Measurements from ENCODE around the gene TBC1D20. TPM values are rescaled to one million over a fixed set of nuclear protein-coding genes. Genes with fewer than 3 reads are reported as not detected.

TBC1D20 gene
- total RNA-seq, 1 experiment from 2014 or later = 24.2 TPM

- TSS peak; percentile 14 for BruUV-seq (replicated peaks)
Observed at GRCh38 chr20:436476-436875, 25.9 kb downstream of the TBC1D20 start.

DNA sequence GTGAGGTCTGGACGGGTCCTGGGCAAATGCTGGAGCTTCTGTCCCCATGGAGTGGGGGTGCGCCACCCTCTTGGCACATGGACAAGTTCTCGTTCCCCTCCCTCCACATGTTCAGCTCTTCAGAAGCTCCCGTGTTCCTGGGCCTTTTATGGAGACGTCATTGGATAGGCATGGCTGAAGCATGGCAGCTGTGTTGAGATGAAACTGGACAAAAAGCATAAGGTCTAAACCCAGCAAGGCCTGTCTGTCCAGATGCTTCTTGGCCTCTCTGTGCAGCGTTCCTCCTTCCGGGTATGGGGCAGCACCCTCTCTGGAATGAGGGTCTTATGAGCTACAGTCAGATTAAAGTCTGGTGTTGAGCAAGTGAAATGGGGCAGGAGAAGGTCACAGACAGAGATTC lies 26.8 kb downstream of the TBC1D20 start:
- Histone ChIP-seq H3K9ac (ENCODE audit: low read length) (no peak overlapping the region), H3K4me3 (ENCODE audit: low read length) (no peak overlapping the region), H4K20me1 (ENCODE audit: low read length) (no peaks in the 10 kb centered on the region), H3K4me1 (ENCODE audit: insufficient read depth, low read length) (no peaks in the 10 kb centered on the region), H3K36me3 (ENCODE audit: low read depth, low read length) (peaks cover 34% of the 10 kb centered on the region), H3K9me2 (replicated peaks; ENCODE audit: low read length) (no peaks in the 10 kb centered on the region), H3K4me2 (ENCODE audit: low read length) (no peak overlapping the region), H3K27me3 (ENCODE audit: low read length) (no peaks in the 10 kb centered on the region), H3K9me3 (ENCODE audit: low read length) (no peaks in the 10 kb centered on the region), H3K79me2 (ENCODE audit: low read length) (no peaks in the 10 kb centered on the region), H3F3A (ENCODE audit: low read length, unreplicated experiment) (peaks cover 3% of the 10 kb centered on the region), H3K27ac (ENCODE audit: low read length) (no peak overlapping the region), H2AFZ (ENCODE audit: low read length) (no peak overlapping the region)
- DNase-seq = no peak
- POLR2A ChIA-PET (ENCODE audit: unreplicated experiment) = no interaction called here
- intact Hi-C loops (cut with micrococcal nuclease) = no loop called here
- TF ChIP-seq CTCF (conservative IDR thresholded peaks at IDR 0.05; ENCODE audit: low read depth, low read length) (no peak), EZH2 (IDR thresholded peaks at IDR 0.05; ENCODE audit: low read length, unreplicated experiment) (no peak), EZH2phosphoT487 (IDR thresholded peaks at IDR 0.05; ENCODE audit: borderline replicate concordance, low read length) (no peak)
- no peak for ATAC-seq
- CTCF ChIA-PET = no interaction called here
- BruUV-seq (replicated peaks) = no TSS peak

More at GRCh38 chr20:436476-436875, 25.9 kb downstream of the TBC1D20 start:
- H3K27ac ChIP-seq (ENCODE audit: low read length) = no peak overlapping the region
- TF ChIP-seq CTCF (conservative IDR thresholded peaks at IDR 0.05; ENCODE audit: low read depth, low read length) (no peak), EZH2 (IDR thresholded peaks at IDR 0.05; ENCODE audit: low read length, unreplicated experiment) (no peak), EZH2phosphoT487 (IDR thresholded peaks at IDR 0.05; ENCODE audit: borderline replicate concordance, low read length) (no peak)
- no peaks in the 10 kb centered on the region for H3K27me3 ChIP-seq (ENCODE audit: low read length)
- ChIA-PET CTCF (no interaction called here), POLR2A (ENCODE audit: unreplicated experiment) (no interaction called here)
- H3K9me3 ChIP-seq (ENCODE audit: low read length) = no peaks in the 10 kb centered on the region
- no peaks in the 10 kb centered on the region for H3K4me1 ChIP-seq (ENCODE audit: insufficient read depth, low read length)
- no peak overlapping the region for H3K4me3 ChIP-seq (ENCODE audit: low read length)
- H3K9me2 ChIP-seq (replicated peaks; ENCODE audit: low read length) = no peaks in the 10 kb centered on the region
- H3F3A ChIP-seq (ENCODE audit: low read length, unreplicated experiment) = no peaks in the 10 kb centered on the region
- no peaks in the 10 kb centered on the region for H4K20me1 ChIP-seq (ENCODE audit: low read length)
- no peak overlapping the region for H3K4me2 ChIP-seq (ENCODE audit: low read length)
- DNase-seq (no peak), ATAC-seq (no peak)
- intact Hi-C loops (cut with micrococcal nuclease) = loop anchor here (1.0 kb wide), 1 partner anchor 82 kb away; no protein-coding TSS in a partner anchor
- H2AFZ ChIP-seq (ENCODE audit: low read length) = no peak overlapping the region
- no peaks in the 10 kb centered on the region for H3K79me2 ChIP-seq (ENCODE audit: low read length)
- no peak overlapping the region for H3K9ac ChIP-seq (ENCODE audit: low read length)
- H3K36me3 ChIP-seq (ENCODE audit: low read depth, low read length) = peaks cover 42% of the 10 kb centered on the region

DNA sequence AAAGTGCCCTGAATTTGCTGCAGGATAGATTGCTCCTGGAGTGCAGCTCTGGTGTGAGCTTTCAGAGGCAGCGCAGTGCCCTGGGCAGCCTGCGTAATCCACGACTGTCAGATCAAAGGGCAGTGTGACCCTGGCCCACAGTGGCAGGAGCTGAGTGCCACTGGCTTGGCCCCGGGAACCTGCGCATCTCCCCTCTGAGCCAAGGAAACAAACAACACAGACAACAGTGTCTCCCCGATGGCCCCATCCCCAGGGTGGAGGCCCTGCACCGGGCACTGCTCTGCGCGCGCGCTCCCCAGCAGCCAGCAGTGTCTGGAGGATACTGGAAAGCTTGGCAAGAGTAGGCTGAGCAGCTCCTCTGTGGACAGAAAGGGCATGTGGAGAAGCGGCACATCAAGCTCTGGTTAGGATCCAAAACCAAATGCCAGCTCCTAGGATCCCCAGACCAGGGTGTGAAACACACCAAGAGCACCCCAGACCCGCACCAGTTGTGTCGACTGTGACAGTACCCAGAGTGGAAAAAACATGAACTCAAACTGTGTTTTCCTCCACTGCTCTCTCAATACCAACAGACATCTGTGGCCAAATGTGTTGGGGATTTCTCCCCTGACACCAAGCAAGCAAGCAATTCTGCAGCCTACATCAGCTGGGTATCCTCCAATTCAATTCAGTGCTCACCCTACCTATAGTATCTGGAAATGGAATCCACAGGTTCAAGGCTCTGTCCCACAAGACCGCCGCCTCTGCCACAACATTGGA lies 27.5 kb downstream of the TBC1D20 start:
- ChIA-PET CTCF (interaction anchor here (0.6 kb wide), 1 partner anchor 55 kb away, joined by 9 read pairs; the partner anchor contains the start of gene TRIB3), POLR2A (ENCODE audit: unreplicated experiment) (no interaction called here)
- TF ChIP-seq EZH2phosphoT487 (IDR thresholded peaks at IDR 0.05; ENCODE audit: borderline replicate concordance, low read length) = no peak
- no peaks in the 10 kb centered on the region for H3K79me2 ChIP-seq (ENCODE audit: low read length)
- peaks cover 27% of the 10 kb centered on the region for H3K36me3 ChIP-seq (ENCODE audit: low read depth, low read length)
- intact Hi-C loops (cut with micrococcal nuclease) = no loop called here
- DNase-seq (no peak), ATAC-seq (no peak; the same call in 1 of the 2 replicates)
- no peaks in the 10 kb centered on the region for H3K4me1 ChIP-seq (ENCODE audit: insufficient read depth, low read length)
- no peaks in the 10 kb centered on the region for H3K9me3 ChIP-seq (ENCODE audit: low read length)
- H3K4me2 ChIP-seq (ENCODE audit: low read length) = no peak overlapping the region
- no TSS peak for BruUV-seq (replicated peaks)
- no peak overlapping the region for H3K9ac ChIP-seq (ENCODE audit: low read length)
- H4K20me1 ChIP-seq (ENCODE audit: low read length) = no peaks in the 10 kb centered on the region
- peaks cover 3% of the 10 kb centered on the region for H3F3A ChIP-seq (ENCODE audit: low read length, unreplicated experiment)
- H3K4me3 ChIP-seq (ENCODE audit: low read length) = no peak overlapping the region
- H3K27me3 ChIP-seq (ENCODE audit: low read length) = no peaks in the 10 kb centered on the region
- no peaks in the 10 kb centered on the region for H3K9me2 ChIP-seq (replicated peaks; ENCODE audit: low read length)
- no peak overlapping the region for H2AFZ ChIP-seq (ENCODE audit: low read length)
- H3K27ac ChIP-seq (ENCODE audit: low read length) = no peak overlapping the region
